Suprapubic skin (tissue), 3 donors: ENCODE results near the gene SUN3.

Source experiments
- EP300 ChIP-seq: sonication (generic); formaldehyde crosslinking; IDR thresholded peaks from one replicate; pipeline ENCODE4 v1.6.1; 2017; ENCODE audit warnings: antibody characterized with exemption
- TF ChIP-seq, protein P1 (sequence below), 2 donors: fragments of 200-600 bp in 1 of 2; fragments of 450-650 bp in 1 of 2; sonication (generic) in 1 of 2; IDR thresholded peaks; one replicate each; pipeline ENCODE4 v1.5.1; 2016 to 2019; ENCODE audit warnings: antibody characterized with exemption in 2 of 2, mild to moderate bottlenecking in 1 of 2, moderate library complexity in 1 of 2

DNA sequence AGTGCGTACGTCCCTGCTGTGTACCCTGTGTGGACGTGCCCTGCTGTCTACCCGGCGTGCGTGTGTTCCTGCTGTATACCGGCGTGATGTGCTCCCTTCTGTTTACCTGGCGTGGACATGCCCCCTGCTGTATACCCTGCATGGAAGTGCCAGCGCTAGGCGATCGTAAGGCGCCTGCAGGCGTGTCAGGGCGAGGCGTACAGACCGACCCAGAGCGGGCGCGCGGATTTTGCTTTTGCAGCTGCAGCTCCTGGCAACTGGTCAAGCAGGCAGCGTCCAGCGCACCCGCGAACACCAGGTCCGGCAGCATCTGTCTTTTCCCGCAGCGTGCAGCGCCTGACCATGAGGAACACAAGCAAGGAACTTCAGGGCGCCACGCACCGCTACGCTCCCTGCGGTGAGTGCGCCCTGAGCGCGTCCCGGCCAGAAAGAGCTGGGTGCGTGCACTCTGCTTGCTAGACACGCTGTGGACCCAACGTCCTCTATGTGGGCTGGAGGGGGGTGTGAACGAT, 7.1 kb upstream of the SUN3 start:
- TF ChIP-seq, protein P1, sequence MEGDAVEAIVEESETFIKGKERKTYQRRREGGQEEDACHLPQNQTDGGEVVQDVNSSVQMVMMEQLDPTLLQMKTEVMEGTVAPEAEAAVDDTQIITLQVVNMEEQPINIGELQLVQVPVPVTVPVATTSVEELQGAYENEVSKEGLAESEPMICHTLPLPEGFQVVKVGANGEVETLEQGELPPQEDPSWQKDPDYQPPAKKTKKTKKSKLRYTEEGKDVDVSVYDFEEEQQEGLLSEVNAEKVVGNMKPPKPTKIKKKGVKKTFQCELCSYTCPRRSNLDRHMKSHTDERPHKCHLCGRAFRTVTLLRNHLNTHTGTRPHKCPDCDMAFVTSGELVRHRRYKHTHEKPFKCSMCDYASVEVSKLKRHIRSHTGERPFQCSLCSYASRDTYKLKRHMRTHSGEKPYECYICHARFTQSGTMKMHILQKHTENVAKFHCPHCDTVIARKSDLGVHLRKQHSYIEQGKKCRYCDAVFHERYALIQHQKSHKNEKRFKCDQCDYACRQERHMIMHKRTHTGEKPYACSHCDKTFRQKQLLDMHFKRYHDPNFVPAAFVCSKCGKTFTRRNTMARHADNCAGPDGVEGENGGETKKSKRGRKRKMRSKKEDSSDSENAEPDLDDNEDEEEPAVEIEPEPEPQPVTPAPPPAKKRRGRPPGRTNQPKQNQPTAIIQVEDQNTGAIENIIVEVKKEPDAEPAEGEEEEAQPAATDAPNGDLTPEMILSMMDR (IDR thresholded peaks at IDR 0.05) = no peak
- no peak for TF ChIP-seq EP300
